C1 segment of cervical spinal cord (tissue), 14 donors: ENCODE results near the gene KRTAP5-8.
"Not testable (repeated sequence)": the region's sequence is repeated elsewhere in the genome, so short reads cannot be mapped to it uniquely, and the experiment has no call there.

Source experiments
- DNase-seq, 14 donors: peaks; one replicate each; lab custom pipeline; 2025; lab: John Stamatoyannopoulos, UW

Gene KRTAP5-8

GRCh38 chr11:71543866-71544265, 6.0 kb downstream of the KRTAP5-8 start:
- DNase-seq = no peak

GRCh38 chr11:71544525-71545214, 6.8 kb downstream of the KRTAP5-8 start:
- DNase-seq = no peak

GRCh38 chr11:71545405-71545966, 7.7 kb downstream of the KRTAP5-8 start:
- no peak for DNase-seq

- no peak for DNase-seq
These were observed 10.3 kb downstream of the KRTAP5-8 start, which contains the start of gene KRTAP5-9 for GRCh38 chr11:71548120-71548519. Gene KRTAP5-9 (plus strand): TSS chr11:71548420. CDS start chr11:71548658, 238 bp downstream.

GRCh38 chr11:71548716-71549151, 10.9 kb downstream of the KRTAP5-8 start:
- no peak for DNase-seq

GRCh38 chr11:71551711-71552110, 13.9 kb downstream of the KRTAP5-8 start:
- no peak for DNase-seq

GRCh38 chr11:71554996-71555395, 17.2 kb downstream of the KRTAP5-8 start:
- no peak for DNase-seq

GRCh38 chr11:71555508-71555907, 17.7 kb downstream of the KRTAP5-8 start:
- DNase-seq = no peak

- DNase-seq = no peak
These were observed 18.2 kb downstream of the KRTAP5-8 start for GRCh38 chr11:71556018-71556417.

GRCh38 chr11:71557257-71557656, 19.4 kb downstream of the KRTAP5-8 start:
- DNase-seq = no peak

- DNase-seq = peak in 3 of 14 donors; percentile 7 to 50 (median 14)
These were observed 21.2 kb downstream of the KRTAP5-8 start for GRCh38 chr11:71558996-71559395.

- no peak for DNase-seq
These were observed 24.3 kb downstream of the KRTAP5-8 start for GRCh38 chr11:71562120-71562519.

GRCh38 chr11:71563406-71563805, 25.6 kb downstream of the KRTAP5-8 start:
- peak in 1 of 14 donors; percentile 1 for DNase-seq

GRCh38 chr11:71564430-71564829, 26.6 kb downstream of the KRTAP5-8 start:
- DNase-seq = no peak

- no peak for DNase-seq
These were observed 27.4 kb downstream of the KRTAP5-8 start, which contains the start of gene KRTAP5-10 for GRCh38 chr11:71565263-71565662. Gene KRTAP5-10 (plus strand): TSS chr11:71565563. CDS start chr11:71565588, 25 bp downstream.

- no peak for DNase-seq
These were observed 28.3 kb downstream of the KRTAP5-8 start for GRCh38 chr11:71566081-71566620.

GRCh38 chr11:71566626-71567599, 29.1 kb downstream of the KRTAP5-8 start:
- DNase-seq = peak in 1 of 14 donors; percentile 32

- not testable (repeated sequence) for DNase-seq
These were observed 29.8 kb downstream of the KRTAP5-8 start for GRCh38 chr11:71567633-71568032.

GRCh38 chr11:71568704-71569349, 31.0 kb downstream of the KRTAP5-8 start:
- DNase-seq = no peak

- not testable (repeated sequence) for DNase-seq
These were observed 33.5 kb downstream of the KRTAP5-8 start for GRCh38 chr11:71571101-71571850.
